Measurements from ENCODE around the gene ZNF136. TPM values are rescaled to one million over a fixed set of nuclear protein-coding genes. Genes with fewer than 3 reads are reported as not detected.

Gene ZNF136
- total and polyA plus RNA-seq, 2 of the 13 experiments (the other 11 are each of a cell fraction or from before 2014, with no cell fraction given): 2.5 to 10.2 TPM

DNA sequence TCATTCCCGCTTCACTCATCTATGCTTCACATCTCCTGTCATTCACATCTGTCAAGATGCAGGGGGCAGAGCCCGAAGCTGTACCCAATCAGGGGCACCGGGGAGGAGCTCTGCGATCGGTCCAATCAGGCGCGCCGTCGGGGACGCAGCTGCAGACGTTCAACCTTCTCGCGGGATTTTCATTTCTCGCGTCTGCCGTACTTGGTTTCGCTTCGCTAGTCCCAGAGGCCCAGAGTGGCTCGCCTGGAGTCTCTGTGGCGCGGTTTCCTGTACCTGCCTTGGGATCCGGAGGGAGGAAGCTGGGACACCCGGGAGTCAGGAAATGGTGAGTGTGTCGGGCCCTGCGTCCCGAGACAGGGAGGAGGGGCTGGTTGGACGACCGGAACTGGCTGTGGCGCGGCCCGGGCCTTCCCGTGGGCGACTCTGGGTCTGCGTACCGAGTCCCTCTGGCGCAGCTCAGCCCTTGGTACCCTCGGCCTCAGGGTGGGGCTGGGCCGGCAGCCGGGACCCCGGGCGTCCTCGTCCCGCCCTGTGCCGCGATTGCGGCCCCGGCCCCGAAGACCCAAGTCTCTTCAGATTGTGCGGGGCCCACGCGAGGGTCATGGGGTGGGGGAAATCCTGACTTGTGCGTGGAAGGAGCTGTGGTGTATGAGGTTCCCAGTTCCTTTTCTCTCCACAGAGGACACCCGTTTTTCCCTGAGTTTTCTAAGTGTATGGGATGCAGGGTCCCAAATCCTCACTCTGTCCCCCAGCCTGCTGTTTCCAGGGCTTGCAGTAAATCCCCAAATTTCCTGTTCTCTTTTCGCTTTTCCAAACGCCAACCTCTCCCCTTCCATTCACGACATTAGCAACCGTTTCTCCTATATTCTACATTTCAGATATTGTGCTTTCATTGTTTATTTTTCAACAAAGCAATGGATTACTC is at the start of gene ZNF136 (continued):
- TF ChIP-seq, protein P1, sequence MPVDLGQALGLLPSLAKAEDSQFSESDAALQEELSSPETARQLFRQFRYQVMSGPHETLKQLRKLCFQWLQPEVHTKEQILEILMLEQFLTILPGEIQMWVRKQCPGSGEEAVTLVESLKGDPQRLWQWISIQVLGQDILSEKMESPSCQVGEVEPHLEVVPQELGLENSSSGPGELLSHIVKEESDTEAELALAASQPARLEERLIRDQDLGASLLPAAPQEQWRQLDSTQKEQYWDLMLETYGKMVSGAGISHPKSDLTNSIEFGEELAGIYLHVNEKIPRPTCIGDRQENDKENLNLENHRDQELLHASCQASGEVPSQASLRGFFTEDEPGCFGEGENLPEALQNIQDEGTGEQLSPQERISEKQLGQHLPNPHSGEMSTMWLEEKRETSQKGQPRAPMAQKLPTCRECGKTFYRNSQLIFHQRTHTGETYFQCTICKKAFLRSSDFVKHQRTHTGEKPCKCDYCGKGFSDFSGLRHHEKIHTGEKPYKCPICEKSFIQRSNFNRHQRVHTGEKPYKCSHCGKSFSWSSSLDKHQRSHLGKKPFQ (CRISPR knock-in tag; IDR thresholded peaks at IDR 0.05; ENCODE audit: insufficient replicate concordance): no peak
- no peak; the same call in 1 of the 2 replicates for TF ChIP-seq CAMTA2 (CRISPR knock-in tag; IDR thresholded peaks at IDR 0.05; ENCODE audit: borderline replicate concordance)
- TF ChIP-seq, protein P2, sequence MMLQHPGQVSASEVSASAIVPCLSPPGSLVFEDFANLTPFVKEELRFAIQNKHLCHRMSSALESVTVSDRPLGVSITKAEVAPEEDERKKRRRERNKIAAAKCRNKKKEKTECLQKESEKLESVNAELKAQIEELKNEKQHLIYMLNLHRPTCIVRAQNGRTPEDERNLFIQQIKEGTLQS (CRISPR knock-in tag; IDR thresholded peaks at IDR 0.05): no peak
- TF ChIP-seq, protein P3, sequence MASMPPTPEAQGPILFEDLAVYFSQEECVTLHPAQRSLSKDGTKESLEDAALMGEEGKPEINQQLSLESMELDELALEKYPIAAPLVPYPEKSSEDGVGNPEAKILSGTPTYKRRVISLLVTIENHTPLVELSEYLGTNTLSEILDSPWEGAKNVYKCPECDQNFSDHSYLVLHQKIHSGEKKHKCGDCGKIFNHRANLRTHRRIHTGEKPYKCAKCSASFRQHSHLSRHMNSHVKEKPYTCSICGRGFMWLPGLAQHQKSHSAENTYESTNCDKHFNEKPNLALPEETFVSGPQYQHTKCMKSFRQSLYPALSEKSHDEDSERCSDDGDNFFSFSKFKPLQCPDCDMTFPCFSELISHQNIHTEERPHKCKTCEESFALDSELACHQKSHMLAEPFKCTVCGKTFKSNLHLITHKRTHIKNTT (CRISPR knock-in tag; IDR thresholded peaks at IDR 0.05): no peak
- no peak for TF ChIP-seq ADNP (CRISPR knock-in tag; IDR thresholded peaks at IDR 0.05)
- no peak for TF ChIP-seq NCOA1 (CRISPR knock-in tag; IDR thresholded peaks at IDR 0.05)
- no peak for TF ChIP-seq AKAP8 (CRISPR knock-in tag; IDR thresholded peaks at IDR 0.05)
- TF ChIP-seq PHB2 (IDR thresholded peaks at IDR 0.05; ENCODE audit: partially characterized antibody): no peak
- TF ChIP-seq, protein P4, sequence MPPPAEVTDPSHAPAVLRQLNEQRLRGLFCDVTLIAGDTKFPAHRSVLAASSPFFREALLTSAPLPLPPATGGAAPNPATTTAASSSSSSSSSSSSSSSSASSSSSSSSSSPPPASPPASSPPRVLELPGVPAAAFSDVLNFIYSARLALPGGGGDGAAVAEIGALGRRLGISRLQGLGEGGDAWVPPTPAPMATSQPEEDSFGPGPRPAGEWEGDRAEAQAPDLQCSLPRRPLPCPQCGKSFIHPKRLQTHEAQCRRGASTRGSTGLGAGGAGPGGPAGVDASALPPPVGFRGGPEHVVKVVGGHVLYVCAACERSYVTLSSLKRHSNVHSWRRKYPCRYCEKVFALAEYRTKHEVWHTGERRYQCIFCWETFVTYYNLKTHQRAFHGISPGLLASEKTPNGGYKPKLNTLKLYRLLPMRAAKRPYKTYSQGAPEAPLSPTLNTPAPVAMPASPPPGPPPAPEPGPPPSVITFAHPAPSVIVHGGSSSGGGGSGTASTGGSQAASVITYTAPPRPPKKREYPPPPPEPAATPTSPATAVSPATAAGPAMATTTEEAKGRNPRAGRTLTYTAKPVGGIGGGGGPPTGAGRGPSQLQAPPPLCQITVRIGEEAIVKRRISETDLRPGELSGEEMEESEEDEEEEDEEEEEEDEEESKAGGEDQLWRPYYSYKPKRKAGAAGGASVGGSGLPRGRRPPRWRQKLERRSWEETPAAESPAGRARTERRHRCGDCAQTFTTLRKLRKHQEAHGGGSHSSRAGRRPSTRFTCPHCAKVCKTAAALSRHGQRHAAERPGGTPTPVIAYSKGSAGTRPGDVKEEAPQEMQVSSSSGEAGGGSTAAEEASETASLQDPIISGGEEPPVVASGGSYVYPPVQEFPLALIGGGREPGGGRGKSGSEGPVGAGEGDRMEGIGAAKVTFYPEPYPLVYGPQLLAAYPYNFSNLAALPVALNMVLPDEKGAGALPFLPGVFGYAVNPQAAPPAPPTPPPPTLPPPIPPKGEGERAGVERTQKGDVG (CRISPR knock-in tag; IDR thresholded peaks at IDR 0.05; ENCODE audit: borderline replicate concordance): no peak
- 0 out of 2 replicates have a peak, but pooled peaks have one; percentile 14 for TF ChIP-seq KDM1A (CRISPR knock-in tag; IDR thresholded peaks at IDR 0.05)
- no peak for TF ChIP-seq RFX5 (IDR thresholded peaks at IDR 0.05; ENCODE audit: low read depth, low read length)
- TF ChIP-seq HOXA9 (CRISPR knock-in tag; IDR thresholded peaks at IDR 0.05; ENCODE audit: borderline replicate concordance): no peak
- TF ChIP-seq ZNF510 (CRISPR knock-in tag; IDR thresholded peaks at IDR 0.05; ENCODE audit: low read depth): no peak
- TF ChIP-seq JARID2 (CRISPR knock-in tag; IDR thresholded peaks at IDR 0.05; ENCODE audit: insufficient replicate concordance): no peak
- peak; percentile 55; the same call in 1 of the 2 replicates for TF ChIP-seq ZSCAN21 (CRISPR knock-in tag; IDR thresholded peaks at IDR 0.05; ENCODE audit: borderline replicate concordance)
- TF ChIP-seq NFKB2 (CRISPR knock-in tag; IDR thresholded peaks at IDR 0.05; ENCODE audit: borderline replicate concordance): peak; percentile 93; the same call in 1 of the 2 replicates
- TF ChIP-seq HOXA7 (CRISPR knock-in tag; IDR thresholded peaks at IDR 0.05): no peak
- TF ChIP-seq ZNF749 (CRISPR knock-in tag; IDR thresholded peaks at IDR 0.05; ENCODE audit: borderline replicate concordance): no peak
- no peak for TF ChIP-seq ZNF629 (CRISPR knock-in tag; conservative IDR thresholded peaks at IDR 0.05)
- no peak for TF ChIP-seq TOE1 (CRISPR knock-in tag; IDR thresholded peaks at IDR 0.05)
- no peak for TF ChIP-seq ZNF282 (IDR thresholded peaks at IDR 0.05; ENCODE audit: partially characterized antibody)
- peak; percentile 74; the same call in 1 of the 2 replicates for TF ChIP-seq BRD4 (CRISPR knock-in tag; IDR thresholded peaks at IDR 0.05)
- no peak for TF ChIP-seq ZNF207 (IDR thresholded peaks at IDR 0.05; ENCODE audit: borderline replicate concordance)

Data from HepG2 (cell line).